NK-92 treated with Interleukin-12 subunit alpha and Interleukin-12 subunit beta, amount 100 ng/mL, for 24 hours (cell line): ENCODE results near the gene CAPZB.

Source experiments
- DNase-seq: peaks from one replicate; lab custom pipeline; 2025; lab: John Stamatoyannopoulos, UW

The CAPZB gene

DNA sequence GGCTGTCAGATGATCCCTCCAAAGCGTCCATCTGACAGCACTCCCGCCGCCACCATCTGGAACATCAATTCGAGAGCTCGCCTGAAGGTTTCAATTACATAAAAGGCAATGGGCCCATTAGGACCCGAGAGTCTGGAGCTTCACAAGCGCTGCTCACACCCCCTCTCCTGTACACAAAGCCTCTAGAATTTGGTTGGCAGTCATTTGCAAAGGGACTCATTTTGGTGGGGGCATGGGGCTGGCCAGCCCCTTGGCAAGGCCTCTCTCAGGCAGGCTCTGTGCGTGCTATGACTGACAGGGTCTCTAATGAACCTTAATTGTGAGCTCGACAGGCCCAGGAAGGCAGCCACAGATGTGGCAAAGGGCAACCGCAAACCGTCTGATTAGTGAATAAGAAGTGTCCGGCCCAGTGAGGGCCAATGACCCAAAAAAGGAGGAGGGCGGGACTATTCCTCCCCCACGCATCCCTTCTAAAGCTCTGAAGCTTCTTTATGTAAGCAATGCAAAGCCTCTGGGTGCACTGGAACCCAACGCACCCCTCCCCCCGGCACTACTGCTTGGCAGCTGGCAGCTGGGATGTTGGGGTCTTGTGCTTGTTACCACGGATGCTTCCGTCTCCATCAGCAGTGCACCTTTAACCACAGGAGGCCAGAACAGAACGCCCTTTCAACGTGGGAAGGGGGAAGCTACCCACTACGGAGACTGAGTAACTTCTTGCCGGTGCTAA, 79.4 kb downstream of the CAPZB start:
- no peak for DNase-seq

DNA sequence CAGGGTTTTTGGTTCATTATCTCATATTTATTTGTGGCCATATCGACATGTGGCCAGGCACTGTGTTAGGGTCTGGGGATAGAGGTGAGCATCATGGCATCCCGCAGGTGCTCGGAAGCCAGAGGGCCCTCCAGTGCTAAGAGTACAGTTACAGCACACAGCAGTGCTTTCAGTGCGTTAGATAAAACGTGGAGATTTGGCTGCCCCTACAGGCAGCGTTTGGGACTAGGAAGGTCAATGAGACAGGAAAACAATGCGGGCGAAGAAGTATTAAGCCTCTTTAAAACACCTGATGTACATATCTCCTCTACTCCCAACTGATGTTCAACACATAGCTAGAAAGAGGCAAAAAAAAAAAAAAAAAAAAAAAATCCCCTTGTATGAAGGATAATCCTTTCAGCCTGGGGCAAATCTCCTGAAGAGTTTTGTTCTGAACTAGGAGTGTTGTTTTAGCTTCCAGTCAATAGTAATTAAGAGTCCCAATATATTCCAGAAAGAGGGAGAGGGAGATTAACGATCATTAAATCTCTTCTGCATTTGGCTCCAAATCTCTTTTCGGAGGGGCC, 80.1 kb downstream of the CAPZB start:
- no peak for DNase-seq

DNA sequence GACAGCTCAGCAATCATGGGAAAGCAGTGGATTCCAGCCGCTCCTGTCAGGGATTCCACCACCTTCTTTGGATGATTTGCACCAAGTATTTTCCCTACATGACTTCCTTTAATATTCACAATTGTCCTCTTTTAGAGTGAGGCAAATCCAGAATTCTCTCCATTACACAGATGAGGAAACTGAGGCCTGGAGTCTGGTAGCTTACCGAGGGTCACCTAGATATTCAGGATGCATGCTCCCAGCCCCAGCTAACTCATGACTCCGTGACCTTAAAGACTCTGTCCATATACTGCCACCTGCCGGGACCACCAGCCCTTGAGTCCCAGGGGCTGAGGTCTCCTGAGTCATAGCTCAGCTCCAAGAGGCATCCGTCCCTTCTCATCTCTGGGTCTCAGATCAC, 80.6 kb downstream of the CAPZB start:
- no peak for DNase-seq

DNA sequence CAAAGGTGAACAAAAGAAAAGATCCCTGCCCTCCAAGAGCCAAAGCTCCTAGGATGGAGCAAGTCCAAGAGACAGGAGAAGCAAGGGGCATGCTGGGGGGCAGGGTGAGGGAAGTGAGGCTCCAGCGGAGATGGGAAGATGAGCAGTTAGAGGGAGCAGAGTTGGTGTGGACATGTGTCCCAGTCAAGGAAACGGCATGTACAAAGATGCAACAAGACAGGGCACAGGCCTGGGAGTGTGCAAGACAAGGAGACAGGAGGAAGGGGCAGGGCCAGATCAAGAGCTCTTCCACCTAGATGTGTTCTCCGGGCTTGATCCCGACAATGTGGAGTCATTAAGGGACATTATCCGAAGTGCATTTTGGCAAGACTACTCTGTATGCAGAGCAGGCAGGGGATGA, 82.1 kb downstream of the CAPZB start:
- DNase-seq = no peak

DNA sequence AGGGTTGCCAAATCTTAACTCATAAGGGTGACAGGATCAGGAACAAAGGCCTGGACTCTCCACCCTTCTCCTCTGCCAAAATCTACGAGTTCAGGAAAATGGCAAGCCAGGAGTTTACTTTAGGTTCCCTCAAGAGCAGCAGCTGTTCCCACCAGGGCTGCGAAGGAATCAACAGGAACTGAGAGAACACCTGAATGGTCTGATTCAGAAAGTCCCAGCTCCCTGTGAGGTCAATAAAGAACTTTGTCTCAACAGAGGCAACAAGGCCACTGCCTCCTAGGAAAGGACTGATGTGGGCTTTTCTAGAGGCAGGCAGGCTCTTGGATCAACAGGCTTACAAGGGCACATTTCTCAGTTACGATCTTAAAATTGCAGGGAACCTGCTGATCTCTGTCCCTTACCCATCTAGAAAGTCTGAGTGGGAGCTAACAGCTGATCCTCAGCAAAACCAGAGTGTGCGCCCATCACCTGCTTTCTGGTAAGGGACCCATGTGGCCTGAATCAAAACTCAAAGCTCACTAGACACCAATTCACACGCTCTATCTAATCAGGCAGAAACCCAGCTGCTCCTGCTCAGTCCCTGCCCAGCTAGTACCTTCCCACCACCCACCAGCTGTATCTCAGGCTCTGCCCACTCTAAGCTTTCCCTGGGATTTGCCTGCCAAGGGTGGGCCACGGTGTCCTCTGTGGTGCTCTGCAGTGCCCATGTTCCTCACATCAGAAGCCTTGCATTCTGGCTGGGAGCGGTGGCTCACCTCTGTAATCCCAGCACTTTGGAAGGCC, 83.1 kb downstream of the CAPZB start:
- no peak for DNase-seq

DNA sequence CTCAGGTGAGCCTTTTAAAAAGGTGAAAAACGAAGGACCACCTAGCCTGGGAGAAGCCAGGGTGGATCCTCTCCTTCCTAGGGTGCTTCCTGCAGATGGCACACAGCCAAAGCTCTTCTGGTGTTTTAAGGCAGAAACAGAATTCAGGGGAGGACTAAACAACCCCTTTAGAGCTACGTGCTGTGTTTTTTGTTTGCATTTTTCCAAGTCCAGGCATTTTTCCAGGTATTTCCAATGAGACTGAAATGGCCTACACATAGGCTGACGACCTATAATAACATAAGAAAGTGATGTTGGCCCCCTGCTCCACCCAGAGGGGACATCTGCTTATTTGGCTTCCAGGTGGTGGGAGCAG, 83.8 kb downstream of the CAPZB start:
- no peak for DNase-seq

DNA sequence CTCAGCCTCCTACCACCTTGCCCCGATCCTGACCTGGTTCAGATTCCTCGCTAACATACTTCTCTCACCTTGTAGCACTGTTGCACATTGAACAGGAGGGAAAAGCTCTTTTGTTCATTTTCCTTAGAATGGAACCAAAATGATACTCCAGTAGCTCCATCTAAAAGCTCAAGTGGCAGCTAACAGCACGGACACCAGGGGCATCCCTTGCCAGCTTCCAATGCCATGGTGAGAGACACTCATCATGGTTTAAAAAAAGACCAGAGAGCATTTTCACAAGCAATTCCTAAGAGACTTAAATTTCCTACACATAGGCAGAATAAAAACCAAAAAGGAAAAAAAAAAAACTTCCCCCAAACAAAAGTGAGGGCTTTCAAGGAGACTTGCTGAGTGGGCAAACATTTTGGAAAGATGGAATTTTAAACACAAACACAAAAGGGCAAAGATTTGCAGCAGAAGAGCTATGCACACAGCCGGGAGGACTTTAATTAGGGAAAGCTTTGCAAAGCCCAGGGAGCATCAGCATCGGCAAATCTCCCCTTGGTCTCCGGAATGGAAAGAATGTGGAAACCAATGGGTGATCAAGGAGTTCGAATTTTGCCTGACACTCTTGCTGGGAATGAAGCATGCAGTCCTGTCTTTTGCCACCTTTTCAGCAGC, 84.3 kb downstream of the CAPZB start:
- no peak for DNase-seq

DNA sequence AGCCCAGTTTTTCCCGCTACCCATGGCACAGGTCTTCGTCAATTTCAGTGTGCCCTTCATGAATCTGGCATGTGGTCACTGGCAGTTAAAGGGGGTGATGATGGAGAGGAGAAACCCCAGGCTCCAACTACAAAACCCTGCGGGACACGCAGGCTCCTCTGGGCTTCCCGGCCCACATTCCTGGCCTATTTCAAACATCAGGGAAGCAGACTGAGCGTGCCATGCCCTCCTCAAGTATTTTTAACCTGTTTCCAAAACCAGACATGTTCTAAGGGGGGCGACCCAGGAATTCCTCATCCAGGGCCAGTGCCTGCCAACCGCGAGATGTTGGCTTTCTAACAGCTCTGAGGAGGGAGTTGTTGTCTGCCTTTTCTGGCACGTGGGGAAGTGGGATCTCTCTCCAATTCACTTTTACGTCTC, 85.1 kb downstream of the CAPZB start:
- no peak for DNase-seq

DNA sequence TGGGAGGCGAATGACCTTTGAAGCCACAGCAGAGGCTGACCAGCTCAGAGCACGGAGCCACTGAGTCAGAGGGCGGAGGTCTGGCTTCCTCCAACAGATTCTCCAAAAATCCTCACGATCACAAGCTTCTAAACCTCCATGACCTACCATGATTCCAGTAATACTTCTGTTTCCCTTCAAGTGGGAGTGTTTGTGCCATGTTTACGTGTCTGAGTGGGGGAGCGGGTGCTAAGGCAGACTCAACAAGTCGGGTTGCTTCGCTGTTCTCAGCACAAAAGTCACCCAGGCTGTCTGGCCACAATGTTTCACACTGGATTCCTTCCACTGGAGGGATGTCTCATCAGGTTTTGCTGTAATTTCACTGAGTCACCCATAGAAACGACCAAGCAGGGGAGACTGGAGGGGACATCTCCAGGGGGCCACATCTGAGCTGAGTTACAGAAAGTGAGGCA, 87.0 kb downstream of the CAPZB start:
- no peak for DNase-seq

DNA sequence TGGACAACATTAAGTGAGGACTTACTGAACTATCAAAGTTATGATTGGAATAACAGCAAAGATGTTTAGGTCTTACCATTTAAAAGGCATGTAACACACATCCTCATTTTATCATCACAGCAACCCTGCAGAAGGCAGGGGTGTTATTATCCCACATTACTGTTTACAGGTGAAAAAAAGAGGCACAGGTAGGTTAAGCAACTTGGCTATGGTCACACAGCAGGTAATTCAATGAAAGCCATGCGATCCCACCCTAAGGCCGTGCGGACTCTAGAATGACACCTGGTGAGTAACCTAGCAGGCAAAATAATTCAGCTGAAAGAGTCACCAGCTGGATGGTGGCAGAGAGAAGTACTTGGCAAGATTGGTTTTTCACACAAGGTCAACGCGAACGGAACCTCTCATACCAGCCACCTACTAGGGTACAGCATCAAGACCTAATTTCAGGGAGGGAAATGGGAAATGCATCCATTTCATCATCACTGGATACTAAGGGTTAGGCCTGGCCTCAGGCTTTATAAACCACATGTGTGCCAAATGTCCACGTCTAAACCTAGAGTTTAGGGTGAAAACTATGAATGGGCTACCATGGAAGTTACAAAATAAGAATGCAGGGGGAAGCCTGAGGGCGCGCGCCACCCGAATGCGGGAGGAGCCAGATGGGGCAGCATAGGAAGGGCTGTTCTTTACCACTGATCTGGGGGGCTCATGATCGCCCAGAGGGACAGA, 88.0 kb downstream of the CAPZB start:
- DNase-seq = no peak

DNA sequence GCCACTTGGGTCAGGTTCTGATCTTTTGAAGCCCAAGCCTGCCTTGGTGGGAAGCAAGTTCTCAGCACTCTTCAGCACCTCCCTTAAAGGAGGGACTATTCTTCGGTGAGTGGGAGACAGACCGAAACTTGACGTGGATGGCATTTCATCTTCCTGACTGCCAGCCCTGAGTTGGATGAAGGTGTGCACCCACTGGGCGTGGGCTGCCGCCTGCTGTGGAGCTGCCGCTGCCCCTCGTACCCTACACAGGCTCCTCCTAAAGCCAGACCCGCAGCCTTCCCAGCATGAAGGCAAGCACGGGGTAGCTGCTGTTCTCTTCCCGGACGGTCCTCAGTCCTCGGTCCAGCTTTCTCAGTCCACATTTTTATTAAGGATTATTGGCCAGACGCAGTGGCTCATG, 89.1 kb downstream of the CAPZB start:
- DNase-seq = no peak

DNA sequence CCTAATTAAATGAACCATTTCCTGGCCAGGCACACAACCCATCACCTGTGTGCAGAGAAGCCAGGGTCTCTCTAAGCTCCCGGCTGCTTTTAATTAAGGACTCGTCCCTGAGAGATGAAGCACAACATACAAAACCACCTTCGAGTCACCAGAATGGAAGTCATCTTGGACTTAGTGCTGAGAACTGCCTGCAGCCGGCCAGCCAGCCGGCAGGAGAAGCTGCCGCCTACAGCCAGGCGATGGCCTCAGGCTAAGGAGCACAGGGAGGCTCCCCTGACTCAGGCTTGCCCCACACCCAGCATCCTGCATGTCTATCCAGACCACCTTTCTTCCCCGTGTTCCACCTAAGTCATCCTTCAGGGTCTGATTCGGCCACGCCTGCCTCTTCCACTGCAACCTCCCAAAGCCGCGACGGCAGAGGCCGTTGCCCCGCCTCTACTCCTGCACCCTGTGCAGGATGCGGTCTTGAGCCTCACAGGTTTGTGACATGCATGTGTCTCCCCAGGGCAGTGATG, 89.6 kb downstream of the CAPZB start:
- no peak for DNase-seq

DNA sequence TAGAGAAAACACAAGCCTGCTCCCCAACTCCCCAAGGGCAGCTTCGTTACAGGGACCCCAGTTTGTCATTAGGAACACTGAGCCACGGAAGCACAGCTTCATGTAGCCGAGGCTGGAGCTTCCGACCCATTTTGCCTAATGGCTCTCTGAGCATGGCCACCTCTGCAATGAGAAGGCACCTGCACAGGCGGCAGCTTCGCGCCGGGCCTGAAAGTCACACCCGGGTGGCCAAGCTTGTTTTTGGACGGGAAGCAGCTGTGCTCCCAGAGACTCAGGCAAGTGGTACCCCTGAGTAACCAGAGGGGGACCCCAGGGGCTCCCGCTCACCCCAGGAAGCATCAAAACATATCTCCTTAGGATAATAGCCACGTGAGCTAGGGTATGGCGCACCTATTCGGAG, 92.3 kb downstream of the CAPZB start:
- no peak for DNase-seq

DNA sequence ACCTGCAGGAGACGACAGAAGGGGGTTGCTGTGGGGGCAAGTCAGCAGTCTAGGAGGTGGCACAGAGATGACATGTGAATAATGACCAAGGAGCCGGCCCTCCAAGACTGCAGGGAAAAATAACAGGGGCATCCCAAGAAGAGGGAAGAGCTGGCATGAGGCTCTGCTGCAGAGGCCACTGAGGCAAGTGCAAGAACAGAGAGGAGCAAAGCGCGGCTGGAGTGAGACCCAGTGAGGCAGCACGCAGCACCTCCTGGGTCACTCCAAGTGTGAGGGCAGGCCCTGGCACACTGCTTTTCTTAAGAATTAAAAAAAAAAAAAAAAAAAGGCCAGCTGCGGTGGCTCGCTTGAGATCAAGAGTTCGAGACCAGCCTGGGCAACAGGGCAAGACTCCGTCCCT, 93.1 kb downstream of the CAPZB start:
- DNase-seq = no peak

DNA sequence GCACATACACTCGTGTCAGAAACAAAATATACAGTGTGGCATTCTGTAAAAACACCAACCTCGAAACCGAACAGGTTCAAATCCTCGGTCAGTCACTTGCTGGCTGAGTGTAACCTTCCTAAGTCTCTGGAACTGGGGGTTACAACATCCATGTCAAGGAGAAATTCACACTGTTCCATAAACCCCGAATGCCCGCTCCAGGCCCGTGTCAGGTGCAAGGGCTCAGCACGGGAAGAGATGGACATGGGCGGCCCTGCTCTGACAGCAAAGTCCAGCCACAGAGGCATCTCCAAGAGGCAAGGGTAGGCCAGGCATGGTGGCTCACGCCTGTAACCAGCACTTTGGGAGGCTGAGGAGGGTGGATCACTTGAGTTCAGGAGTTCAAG, 93.8 kb downstream of the CAPZB start:
- no peak for DNase-seq

DNA sequence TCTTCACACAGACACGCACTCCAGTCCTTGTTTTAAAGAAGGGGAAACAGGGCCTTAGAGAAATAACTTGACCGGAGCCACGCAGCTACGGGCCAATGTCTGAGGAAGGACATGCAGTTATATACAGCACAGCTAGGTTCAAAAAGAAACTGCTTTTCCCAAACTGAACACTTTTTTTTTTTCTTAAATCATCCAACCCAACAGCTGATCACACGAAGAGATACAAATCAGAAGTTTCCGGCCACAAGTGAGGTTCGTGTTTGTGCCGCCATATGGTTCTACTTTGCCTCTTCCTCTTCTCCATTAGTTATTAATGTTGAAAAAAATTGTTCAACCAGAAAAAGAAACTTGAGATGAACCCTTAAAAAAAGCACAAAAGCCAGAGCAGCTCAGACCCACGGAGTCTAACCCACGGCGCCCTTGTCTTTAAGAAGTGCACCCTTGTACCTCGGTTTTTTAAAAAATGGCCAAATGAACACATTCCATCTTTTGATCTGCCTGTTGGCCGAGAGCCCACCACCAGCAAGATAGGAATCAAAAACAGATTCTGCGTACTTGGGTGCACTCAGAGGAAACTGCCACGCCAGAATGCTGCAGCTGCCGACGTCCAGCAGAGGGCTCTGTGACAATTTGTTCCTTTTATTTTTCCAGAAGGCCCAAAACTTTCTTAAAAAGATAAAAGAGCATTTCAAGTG, 94.3 kb downstream of the CAPZB start:
- no peak for DNase-seq

DNA sequence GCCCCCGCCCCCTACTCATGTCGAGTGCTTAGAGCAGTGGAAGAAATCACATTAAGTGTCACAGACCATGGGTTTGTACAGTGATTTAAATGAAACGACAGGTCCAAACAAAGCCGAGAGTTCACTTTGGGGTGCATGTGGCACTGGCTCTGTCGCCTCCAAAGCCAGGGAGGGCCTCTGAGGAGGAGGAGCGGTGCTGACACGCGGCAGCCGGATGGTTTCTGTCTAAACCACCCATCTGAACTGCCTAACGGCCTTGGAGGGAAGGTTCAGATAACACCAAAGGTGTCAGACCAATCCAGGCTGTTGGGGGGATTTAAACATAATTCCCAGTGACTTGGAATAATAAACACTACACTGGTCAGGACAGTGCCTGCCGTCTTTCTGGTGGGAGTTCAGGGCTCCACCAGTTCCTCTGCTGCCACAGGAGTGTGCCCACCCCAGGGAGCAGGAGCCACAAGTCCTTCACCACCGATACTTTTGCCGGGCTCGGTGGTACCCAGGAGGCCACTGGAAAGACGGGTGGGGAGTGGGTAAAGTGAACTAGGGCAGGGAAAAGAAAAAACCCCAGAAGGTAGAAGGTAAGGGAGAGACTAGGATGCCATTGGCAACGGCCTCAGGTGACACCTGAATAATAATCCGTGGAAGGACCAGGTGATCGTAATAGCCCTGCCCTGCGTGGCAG, 95.0 kb downstream of the CAPZB start:
- DNase-seq = no peak

DNA sequence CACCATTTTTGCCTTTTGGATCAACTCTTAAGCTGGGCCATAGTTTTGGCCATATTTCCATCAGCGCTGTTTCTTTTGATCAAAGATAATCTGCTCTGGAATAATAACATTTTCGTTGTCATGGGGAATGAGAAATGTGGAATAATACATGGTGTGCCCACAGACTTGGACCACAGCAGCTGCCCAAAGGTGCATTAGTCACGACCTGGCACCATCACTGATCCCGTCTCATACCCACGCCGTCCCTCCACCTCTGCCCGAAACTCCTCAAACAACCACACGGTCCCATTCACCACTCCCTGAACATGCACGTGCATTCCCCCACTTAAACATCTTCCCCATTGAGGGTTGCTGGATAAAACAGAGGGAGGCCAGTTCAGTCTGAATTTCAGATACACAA, 96.4 kb downstream of the CAPZB start:
- DNase-seq = no peak

DNA sequence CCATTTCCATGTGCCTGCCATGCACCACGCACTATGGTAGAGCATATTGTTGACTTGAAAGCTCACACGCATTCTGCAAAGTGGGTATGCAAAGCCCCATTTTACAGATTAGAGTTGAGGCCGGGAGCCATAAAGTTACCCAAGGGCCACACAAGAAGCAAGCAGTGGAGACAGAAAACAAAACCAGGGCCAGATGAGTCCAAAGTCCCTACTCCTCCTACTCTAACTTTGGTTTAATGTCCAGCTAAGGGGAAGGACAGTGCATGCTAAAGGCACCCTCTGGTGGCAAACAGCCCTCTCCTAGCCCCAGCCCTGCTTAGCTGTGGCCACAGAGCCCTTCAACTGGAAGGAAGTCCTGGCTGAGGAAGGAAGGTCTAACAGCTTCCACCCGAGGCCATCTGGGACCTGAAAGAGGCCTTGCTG, 98.3 kb downstream of the CAPZB start:
- DNase-seq = no peak

DNA sequence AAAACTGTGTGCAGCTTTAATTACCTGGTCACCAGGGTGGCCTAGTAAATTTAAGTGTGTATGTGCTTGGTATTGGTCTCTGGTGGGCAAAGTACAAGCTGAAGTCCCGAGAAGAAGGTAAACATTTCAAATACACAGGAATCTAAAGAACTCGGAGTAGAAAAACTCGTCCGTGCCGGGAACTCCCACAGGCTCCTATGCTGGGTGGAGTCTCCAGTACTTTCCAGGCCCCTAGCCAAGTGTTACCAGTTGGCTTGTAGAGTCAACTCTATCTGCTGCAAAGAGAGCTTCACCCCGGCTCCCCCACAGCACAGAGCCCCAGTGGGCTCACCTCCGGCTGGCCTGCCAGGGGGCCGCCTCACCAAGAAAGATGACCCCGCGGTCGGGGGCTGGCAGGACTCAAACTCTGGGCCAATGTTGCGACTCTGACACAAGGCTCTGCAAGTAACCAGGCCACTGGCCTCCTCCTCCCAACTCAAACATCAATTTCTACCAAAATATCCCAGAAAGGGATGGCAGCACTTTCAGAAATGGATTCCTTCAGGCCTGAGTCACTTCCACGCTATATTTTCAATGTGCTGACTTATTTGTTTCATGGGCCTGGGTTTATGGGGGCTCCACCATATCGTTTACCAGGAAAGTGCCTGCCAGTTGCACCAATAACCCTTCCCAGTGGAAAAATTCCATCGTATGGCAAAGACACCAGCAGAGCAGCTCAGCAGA, 99.3 kb downstream of the CAPZB start:
- DNase-seq = no peak
